Astrocyte (in vitro differentiated cells and primary cell): ENCODE results near the gene CDYL.

Experiments
- EZH2 ChIP-seq: IDR thresholded peaks from 2 replicates; pipeline ENCODE4 v1.6.1; 2012; ENCODE audit warnings: mild to moderate bottlenecking, low read length, inconsistent platforms; ENCODE audit not compliant: insufficient read depth
- TF ChIP-seq, protein P1 (sequence below): IDR thresholded peaks from 2 replicates; pipeline ENCODE4 v1.5.1; 2011; ENCODE audit warnings: low read depth, mild to moderate bottlenecking, inconsistent platforms, low read length, moderate library complexity; ENCODE audit not compliant: insufficient read depth

GRCh38 chr6:4768815-4769214 is 7.4 kb upstream of the CDYL start:
- TF ChIP-seq, protein P1, sequence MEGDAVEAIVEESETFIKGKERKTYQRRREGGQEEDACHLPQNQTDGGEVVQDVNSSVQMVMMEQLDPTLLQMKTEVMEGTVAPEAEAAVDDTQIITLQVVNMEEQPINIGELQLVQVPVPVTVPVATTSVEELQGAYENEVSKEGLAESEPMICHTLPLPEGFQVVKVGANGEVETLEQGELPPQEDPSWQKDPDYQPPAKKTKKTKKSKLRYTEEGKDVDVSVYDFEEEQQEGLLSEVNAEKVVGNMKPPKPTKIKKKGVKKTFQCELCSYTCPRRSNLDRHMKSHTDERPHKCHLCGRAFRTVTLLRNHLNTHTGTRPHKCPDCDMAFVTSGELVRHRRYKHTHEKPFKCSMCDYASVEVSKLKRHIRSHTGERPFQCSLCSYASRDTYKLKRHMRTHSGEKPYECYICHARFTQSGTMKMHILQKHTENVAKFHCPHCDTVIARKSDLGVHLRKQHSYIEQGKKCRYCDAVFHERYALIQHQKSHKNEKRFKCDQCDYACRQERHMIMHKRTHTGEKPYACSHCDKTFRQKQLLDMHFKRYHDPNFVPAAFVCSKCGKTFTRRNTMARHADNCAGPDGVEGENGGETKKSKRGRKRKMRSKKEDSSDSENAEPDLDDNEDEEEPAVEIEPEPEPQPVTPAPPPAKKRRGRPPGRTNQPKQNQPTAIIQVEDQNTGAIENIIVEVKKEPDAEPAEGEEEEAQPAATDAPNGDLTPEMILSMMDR, result no peak
- no peak for TF ChIP-seq EZH2
